Activated CD8-positive, alpha-beta memory T cell treated with anti-CD3 and anti-CD28 coated beads, Interleukin-2, amount 50 U/mL, for 1 hour (primary cell): Measurements from ENCODE around the gene USP13.
"Not testable (repeated sequence)": the region's sequence is repeated elsewhere in the genome, so short reads cannot be mapped to it uniquely, and the experiment has no call there.

Experiments used
- DNase-seq: peaks from one replicate; pipeline ENCODE4 v3.0.0-alpha.2; 2020; ENCODE audit errors: extremely low read depth

The USP13 gene

GRCh38 chr3:179734497-179735281 is 81.8 kb downstream of the USP13 start:
- DNase-seq: no peak

GRCh38 chr3:179735321-179735720 is 82.5 kb downstream of the USP13 start:
- DNase-seq: no peak

GRCh38 chr3:179738998-179739397 is 86.2 kb downstream of the USP13 start:
- no peak for DNase-seq

GRCh38 chr3:179739816-179740594 is 87.2 kb downstream of the USP13 start:
- DNase-seq: no peak

DNA sequence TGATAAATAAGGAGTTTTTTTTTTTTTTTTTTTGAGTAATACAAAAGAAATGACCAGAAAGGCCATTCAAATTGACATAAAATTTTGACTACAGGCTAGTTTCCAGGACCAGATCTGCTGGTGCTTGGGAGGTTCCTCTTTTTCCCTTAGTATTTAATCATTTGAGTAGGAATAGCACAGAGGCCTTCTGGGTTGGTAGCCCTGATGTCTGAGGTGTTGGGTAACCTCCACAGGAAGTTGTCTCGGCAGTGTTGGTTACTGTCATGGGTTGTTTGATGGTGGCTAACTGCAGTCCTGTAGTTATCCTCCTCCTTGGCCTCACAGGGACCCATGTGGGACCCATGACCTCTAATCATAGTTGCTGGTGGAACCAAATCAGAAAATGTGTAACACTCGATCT is 91.1 kb downstream of the USP13 start:
- DNase-seq: no peak

DNA sequence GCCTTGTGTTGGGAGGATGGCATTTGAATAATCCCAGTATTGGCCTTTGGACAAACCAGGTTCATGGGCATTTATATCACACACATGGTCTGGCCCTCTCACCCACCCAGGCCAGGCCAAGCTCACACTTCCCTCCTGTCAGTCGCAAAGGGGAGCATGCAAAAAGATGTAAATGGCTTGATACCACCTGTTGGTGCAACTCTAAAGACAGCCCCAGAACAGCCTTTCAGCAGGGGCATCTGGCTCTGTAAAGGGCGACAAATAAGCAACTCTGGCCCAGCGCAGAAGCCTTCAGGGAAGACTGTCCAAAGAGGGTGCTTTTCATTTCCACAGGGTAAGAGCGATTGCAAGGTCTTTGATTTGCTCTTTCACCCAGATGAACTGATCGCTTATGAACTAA is 91.8 kb downstream of the USP13 start:
- no peak for DNase-seq

- no peak for DNase-seq
Observed at GRCh38 chr3:179745079-179745478, 92.2 kb downstream of the USP13 start.

DNA sequence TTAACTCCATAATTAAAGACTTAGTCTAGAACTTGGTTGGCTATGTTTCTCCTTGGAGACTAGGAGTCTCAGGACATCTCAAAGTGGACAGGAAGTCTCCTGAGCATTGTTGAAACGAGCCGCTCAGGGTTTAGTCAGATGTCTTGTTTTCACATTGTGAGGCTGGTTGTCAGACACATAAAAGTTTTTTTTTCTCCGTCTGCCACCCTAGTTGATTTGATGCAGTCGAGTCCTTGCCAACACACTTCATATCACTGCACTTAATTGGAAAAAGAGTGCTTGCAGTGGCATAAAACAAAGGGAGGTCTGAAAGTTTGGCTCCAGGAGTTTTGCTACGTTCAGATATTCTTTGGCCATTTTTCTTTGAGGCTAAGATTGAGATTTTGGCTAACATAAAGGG is 92.9 kb downstream of the USP13 start:
- no peak for DNase-seq

DNA sequence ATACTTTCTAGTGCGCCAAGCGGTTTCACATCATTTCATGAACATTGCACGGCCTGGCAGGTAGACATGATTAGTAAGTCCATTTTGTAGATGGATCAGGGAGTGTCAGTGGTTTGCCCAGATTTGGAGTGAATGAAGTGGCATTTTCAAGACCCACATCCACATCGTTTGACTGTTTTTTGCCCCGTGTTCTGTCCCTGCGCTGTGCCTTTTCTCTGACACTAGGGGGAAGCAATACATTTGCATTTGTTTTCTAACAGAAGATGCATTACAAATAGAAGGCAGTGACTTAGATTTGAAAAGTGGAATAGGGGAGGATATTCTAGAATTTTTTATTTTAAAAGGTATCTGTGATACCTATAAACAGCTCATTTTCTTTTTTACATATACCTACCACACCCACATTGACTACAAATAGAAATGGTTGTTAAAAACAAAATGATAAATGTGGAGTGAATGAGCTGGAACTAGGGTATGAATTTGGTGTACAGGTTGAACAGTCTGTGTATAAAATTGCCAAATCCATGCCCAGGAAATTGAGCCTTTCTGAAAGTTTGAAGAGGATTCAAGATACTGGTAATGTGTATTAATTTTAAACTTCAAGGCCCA is 98.0 kb downstream of the USP13 start:
- DNase-seq: no peak

GRCh38 chr3:179760944-179761343 is 108.1 kb downstream of the USP13 start:
- no peak for DNase-seq

- no peak for DNase-seq
Observed at GRCh38 chr3:179765396-179765795, 112.6 kb downstream of the USP13 start.

DNA sequence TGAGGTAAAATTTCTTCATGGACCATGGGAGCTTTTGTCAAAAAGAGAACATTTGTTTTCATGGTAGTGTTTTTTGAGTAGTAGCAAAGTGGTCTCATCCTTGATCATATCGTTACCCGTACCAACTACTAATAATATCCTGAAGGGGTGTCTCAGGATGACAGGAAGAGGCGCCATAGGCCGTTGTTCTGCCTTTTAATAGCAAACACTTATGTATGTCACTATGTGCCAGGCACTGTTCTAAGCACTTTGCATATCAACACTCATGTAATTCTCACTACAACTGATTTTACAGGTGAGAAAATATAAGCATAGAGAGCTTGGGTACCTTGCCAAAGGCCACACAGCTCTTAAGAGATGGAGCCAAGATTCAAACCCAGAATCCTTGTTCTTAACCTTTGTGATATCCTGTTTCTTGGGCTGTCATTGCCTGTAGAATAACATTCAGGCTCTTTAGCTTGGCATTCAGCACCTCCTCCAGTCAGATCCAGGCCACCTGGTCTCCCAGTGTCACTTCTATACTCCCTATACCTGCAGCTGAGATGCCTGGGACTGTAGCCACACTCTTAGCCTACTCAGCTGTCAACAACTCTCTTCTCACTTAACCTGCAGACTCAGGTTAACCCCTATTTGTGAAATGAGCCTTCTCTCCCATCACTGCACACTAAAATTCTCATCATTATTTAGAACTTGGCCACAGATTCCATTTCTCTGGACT is 113.7 kb downstream of the USP13 start:
- DNase-seq: no peak

DNA sequence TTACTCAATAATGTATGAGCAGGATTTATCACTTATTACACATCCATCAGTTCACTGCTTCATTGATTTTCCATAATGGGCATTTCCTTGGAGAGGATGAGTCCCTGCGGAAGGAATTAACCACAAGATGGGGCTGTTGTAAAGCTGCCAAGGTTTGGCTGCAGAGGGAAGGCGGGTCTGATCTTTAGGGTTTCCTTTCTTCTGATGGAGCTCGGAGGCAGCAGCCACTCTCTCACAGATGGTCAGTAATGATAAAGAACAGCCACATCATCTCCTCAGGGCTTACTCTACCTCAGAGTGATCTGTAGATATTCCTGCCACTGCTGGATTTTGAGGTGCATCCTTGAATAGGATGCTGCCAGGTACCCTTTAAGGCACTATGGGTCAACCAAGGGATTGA is 115.2 kb downstream of the USP13 start:
- DNase-seq: no peak

DNA sequence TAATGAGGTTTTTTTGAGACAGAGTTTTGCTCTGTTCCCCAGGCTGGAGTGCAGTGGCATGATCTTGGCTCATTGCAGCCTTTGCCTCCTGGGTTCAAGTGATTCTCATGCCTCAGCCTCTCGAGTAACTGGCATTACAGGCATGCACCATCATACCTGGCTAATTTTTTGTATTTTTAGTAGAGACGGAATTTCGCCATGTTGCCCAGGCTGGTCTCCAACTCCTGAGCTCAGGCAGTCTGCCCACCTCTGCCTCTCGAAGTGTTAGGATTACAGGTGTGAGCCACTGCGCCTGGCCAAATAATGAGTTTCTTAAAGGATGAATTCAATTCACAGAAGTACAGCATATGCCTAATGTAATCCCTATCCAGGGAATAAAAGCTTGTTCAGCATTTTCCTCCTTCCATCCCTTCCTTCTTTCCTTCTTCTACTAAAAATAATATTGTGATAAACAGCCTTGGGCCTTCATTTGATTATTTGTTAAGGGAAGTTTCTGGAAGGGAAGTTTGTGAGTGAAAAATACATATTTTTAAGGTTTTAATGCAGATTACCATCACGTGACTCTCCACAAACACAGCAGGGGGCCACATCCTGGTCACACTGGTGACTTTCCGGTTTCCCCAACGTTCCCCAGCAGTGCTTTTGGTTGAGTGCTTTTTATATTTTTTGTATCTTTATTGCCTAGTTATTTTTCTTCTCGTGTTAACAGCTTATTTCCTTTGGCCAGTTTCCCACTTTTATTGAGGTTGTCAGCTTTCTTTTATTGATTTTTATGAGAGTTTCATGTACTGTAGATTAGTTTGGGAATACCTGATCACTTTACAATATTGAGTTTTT is 116.8 kb downstream of the USP13 start:
- no peak for DNase-seq

- no peak for DNase-seq
Observed at GRCh38 chr3:179771797-179772196, 119.0 kb downstream of the USP13 start.

GRCh38 chr3:179772297-179772696 is 119.5 kb downstream of the USP13 start:
- DNase-seq: no peak

GRCh38 chr3:179775416-179776122 is 122.7 kb downstream of the USP13 start:
- no peak for DNase-seq

GRCh38 chr3:179782841-179783240 is 130.0 kb downstream of the USP13 start:
- not testable (repeated sequence) for DNase-seq

- no peak for DNase-seq
Observed at GRCh38 chr3:179788996-179789395, 136.2 kb downstream of the USP13 start.

GRCh38 chr3:179791793-179792192 is 139.0 kb downstream of the USP13 start:
- DNase-seq: no peak

DNA sequence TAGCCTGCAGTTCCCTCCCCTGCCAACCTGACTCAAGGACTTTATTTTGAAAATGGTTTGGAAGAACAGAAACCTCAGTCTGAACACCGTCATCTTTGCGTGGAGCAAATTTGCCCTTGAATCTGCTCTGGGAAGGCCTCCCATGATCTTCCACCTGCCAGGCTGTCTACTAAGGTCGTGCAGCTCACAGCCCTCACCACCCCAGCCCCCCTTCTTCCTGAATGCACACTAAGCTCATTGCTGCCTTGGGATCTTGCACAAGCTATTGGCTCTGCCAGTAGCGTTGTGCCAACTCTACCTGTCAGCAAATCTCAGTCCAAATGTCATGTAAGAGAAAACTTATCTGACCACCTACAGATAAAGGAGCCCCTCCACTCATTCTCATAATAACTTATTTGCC is 141.5 kb downstream of the USP13 start:
- no peak for DNase-seq
